ENCODE results near the gene SDF2. TPM values are rescaled to one million over a fixed set of nuclear protein-coding genes. Genes with fewer than 3 reads are reported as not detected.
A peak's percentile ranks its signal among the peaks of the same experiment; 100 is the strongest.
"Not testable (repeated sequence)": the region's sequence is repeated elsewhere in the genome, so short reads cannot be mapped to it uniquely, and the experiment has no call there.

The SDF2 gene
- total RNA-seq, 2 experiments from 2014 or later, result 49.0 to 52.9 TPM

DNA sequence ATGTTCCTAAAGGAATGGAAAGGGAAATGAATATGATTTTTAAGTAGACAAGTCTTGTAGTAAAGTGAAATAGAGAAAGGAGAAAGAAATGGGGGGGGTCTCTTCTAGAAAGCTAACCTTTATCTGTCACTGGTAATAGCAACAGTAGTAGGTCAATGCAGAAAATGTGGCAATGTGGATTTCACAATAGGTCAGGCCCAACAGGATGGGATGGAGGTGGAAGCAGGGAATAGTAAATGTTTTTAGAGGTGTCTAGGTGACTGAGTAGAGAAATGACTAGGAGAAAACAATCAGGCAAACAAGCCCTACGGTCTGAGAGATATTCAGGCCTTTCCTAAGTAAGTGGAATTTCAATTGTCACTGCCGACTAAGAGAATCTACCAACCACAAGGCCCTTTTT is 41.7 kb downstream of the SDF2 start:
- no peak overlapping the region for H3K4me3 Mint-ChIP-seq
- DNase-seq, result no peak
- H3K4me1 Mint-ChIP-seq, result no peaks in the 10 kb centered on the region
- no peaks in the 10 kb centered on the region for H3K27me3 Mint-ChIP-seq
- H3K9me3 Mint-ChIP-seq, result no peaks in the 10 kb centered on the region
- H3K36me3 Mint-ChIP-seq (ENCODE audit: low read depth), result peaks cover 83% of the 10 kb centered on the region
- POLR2A ChIA-PET, result no interaction called here
- CTCF ChIA-PET, result interaction anchor here (1.4 kb wide), 1 partner anchor 25 kb away, joined by 3 read pairs; the partner anchor contains the start of gene BLTP2
- no peak overlapping the region for H3K27ac Mint-ChIP-seq

- Mint-ChIP-seq H3K27me3 (no peaks in the 10 kb centered on the region), H3K4me1 (no peaks in the 10 kb centered on the region), H3K9me3 (no peaks in the 10 kb centered on the region), H3K4me3 (no peak overlapping the region), H3K27ac (no peak overlapping the region), H3K36me3 (ENCODE audit: low read depth) (peaks cover 84% of the 10 kb centered on the region)
- DNase-seq, result no peak
- POLR2A ChIA-PET, result interaction anchor here (0.8 to 1.4 kb wide), 2 partner anchors 19 to 93 kb away, joined by 3 to 9 read pairs; partner anchors contain the start of gene PROCA1
- CTCF ChIA-PET, result interaction anchor here (0.7 to 1.4 kb wide), 3 partner anchors 12 to 27 kb away, joined by 3 read pairs; partner anchors contain the start of gene BLTP2
These were observed 43.2 kb downstream of the SDF2 start for GRCh38 chr17:28618464-28618863.

DNA sequence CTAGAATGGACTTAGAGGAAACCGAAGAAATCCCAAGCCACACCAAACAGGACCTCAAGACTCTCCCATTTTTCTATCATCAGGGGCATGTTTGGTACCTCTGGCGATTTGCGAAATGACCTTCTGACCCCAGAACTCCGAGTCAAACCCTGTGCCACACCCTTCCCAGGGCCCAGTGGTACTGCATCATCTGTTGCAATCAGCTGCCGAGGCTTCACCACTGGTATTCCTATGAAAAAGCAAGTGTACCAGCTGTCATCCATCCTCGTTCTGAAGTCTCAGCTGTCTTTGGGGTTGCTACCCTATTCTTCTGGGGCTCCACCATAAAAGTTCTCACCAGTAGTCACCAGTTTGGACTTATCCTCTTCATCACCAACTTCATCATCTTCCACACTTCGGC is 45.4 kb downstream of the SDF2 start:
- POLR2A ChIA-PET, result interaction anchor here (0.9 to 1.3 kb wide), 3 partner anchors 17 to 29 kb away, joined by 3 to 8 read pairs (median 3); partner anchors contain the start of gene SPAG5
- DNase-seq, result no peak
- Mint-ChIP-seq H3K36me3 (ENCODE audit: low read depth) (peaks cover 72% of the 10 kb centered on the region), H3K9me3 (no peaks in the 10 kb centered on the region), H3K4me1 (no peaks in the 10 kb centered on the region), H3K27me3 (no peaks in the 10 kb centered on the region), H3K27ac (no peak overlapping the region), H3K4me3 (no peak overlapping the region)
- CTCF ChIA-PET, result no interaction called here

GRCh38 chr17:28615260-28615940 is 46.3 kb downstream of the SDF2 start:
- DNase-seq, result no peak
- Mint-ChIP-seq H3K9me3 (no peaks in the 10 kb centered on the region), H3K4me3 (no peak overlapping the region), H3K36me3 (ENCODE audit: low read depth) (peaks cover 69% of the 10 kb centered on the region), H3K27me3 (no peaks in the 10 kb centered on the region), H3K4me1 (no peaks in the 10 kb centered on the region), H3K27ac (no peak overlapping the region)
- POLR2A ChIA-PET, result interaction anchor here (0.5 to 1.3 kb wide), 3 partner anchors 16 to 73 kb away, joined by 3 to 8 read pairs (median 3); partner anchors contain the start of gene SPAG5
- CTCF ChIA-PET, result interaction anchor here (1.0 kb wide), 1 partner anchor 10 kb away, joined by 3 read pairs; no protein-coding TSS in a partner anchor

- no peak within 1 kb of the TSS for H3K27ac Mint-ChIP-seq
- no peak for DNase-seq
- ChIA-PET POLR2A (interaction anchor here (0.6 to 1.8 kb wide), 3 partner anchors 15 to 96 kb away, joined by 3 to 7 read pairs (median 6); partner anchors contain the start of genes PIGS and SPAG5), CTCF (interaction anchor here (1.3 to 1.5 kb wide), 3 partner anchors 16 to 63 kb away, joined by 4 read pairs; no protein-coding TSS in a partner anchor)
- H3K4me1 Mint-ChIP-seq, result no peaks in the 10 kb centered on the region
- H3K4me3 Mint-ChIP-seq, result no peak within 1 kb of the TSS
- peaks cover 62% of the 10 kb centered on the region for H3K36me3 Mint-ChIP-seq (ENCODE audit: low read depth)
- no peaks in the 10 kb centered on the region for H3K9me3 Mint-ChIP-seq
- no peaks in the 10 kb centered on the region for H3K27me3 Mint-ChIP-seq
These were observed 47.8 kb downstream of the SDF2 start, which contains the start of gene RSKR for GRCh38 chr17:28613931-28614381. RSKR (minus strand) TSS chr17:28614185; CDS start chr17:28614161, 24 bp downstream.

GRCh38 chr17:28612936-28613872 is 48.5 kb downstream of the SDF2 start:
- Mint-ChIP-seq H3K4me1 (no peaks in the 10 kb centered on the region), H3K36me3 (ENCODE audit: low read depth) (peaks cover 55% of the 10 kb centered on the region), H3K4me3 (no peak overlapping the region), H3K9me3 (no peaks in the 10 kb centered on the region), H3K27me3 (no peaks in the 10 kb centered on the region), H3K27ac (no peak overlapping the region)
- peak; percentile 34 for DNase-seq
- POLR2A ChIA-PET, result interaction anchor here (0.6 to 1.8 kb wide), 8 partner anchors 8 to 97 kb away, joined by 3 to 7 read pairs (median 4); partner anchors contain the start of genes PIGS and SPAG5
- CTCF ChIA-PET, result interaction anchor here (1.2 to 2.3 kb wide), 6 partner anchors 11 to 118 kb away, joined by 3 to 7 read pairs (median 4); no protein-coding TSS in a partner anchor

DNA sequence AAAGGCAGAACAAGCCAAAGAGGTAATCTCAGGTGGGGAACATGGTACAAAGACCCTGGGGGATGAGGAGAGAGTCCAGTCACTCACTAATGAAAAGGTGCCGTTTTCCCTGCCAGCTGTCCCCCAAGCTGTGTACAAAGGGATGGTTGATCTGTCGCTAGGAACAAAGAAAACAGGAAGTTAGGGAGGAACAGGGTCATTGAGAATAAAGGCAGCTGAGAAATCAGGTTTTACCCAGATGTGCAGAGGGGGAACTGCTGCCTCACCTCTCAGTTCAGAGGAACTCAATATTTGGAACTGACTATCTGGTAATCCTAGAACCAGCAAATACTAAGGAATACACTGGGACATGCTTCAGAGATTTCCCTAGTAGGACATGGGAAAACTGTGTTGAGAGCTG is 49.2 kb downstream of the SDF2 start:
- no peaks in the 10 kb centered on the region for H3K4me1 Mint-ChIP-seq
- ChIA-PET CTCF (interaction anchor here (0.8 to 2.3 kb wide), 8 partner anchors 12 to 117 kb away, joined by 3 to 7 read pairs (median 4); partner anchors contain the start of gene PIGS), POLR2A (interaction anchor here (0.8 to 1.8 kb wide), 7 partner anchors 9 to 56 kb away, joined by 3 to 7 read pairs (median 4); partner anchors contain the start of genes PIGS and SPAG5)
- no peak for DNase-seq
- no peaks in the 10 kb centered on the region for H3K27me3 Mint-ChIP-seq
- no peak overlapping the region for H3K27ac Mint-ChIP-seq
- peaks cover 56% of the 10 kb centered on the region for H3K36me3 Mint-ChIP-seq (ENCODE audit: low read depth)
- no peak overlapping the region for H3K4me3 Mint-ChIP-seq
- H3K9me3 Mint-ChIP-seq, result no peaks in the 10 kb centered on the region

DNA sequence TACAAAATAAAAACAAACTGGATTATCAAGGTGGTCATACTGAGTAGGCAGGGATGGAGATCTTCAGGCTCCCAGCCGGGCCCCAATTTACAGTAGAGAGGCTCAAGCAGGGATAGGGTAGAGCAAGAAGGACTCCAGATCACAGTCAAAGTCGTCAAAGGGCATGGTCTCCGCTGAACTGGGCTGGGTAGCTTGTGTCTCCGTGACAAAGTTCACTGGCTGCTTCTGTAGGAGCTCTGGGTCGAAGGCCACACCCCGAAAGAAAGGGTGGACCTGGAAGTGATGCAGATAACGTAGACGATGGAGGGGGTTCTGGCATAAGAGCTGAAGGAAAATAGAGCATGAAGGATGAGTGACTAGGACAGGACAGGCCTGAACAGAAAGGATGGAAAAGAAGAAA is 51.3 kb downstream of the SDF2 start:
- peaks cover 34% of the 10 kb centered on the region for H3K36me3 Mint-ChIP-seq (ENCODE audit: low read depth)
- no peaks in the 10 kb centered on the region for H3K9me3 Mint-ChIP-seq
- H3K27ac Mint-ChIP-seq, result no peak overlapping the region
- CTCF ChIA-PET, result interaction anchor here (0.8 to 1.6 kb wide), 3 partner anchors 35 to 287 kb away, joined by 3 to 7 read pairs (median 3); partner anchors contain the start of genes BLTP2 and FLOT2
- no peak for DNase-seq
- H3K27me3 Mint-ChIP-seq, result no peaks in the 10 kb centered on the region
- H3K4me3 Mint-ChIP-seq, result no peak overlapping the region
- H3K4me1 Mint-ChIP-seq, result no peaks in the 10 kb centered on the region
- POLR2A ChIA-PET, result interaction anchor here (0.8 to 4.4 kb wide), 4 partner anchors 9 to 41 kb away, joined by 3 to 34 read pairs (median 4); partner anchors contain the start of gene SPAG5

- H3K4me3 Mint-ChIP-seq; POLR2A ChIA-PET; H3K9me3 Mint-ChIP-seq; H3K36me3 Mint-ChIP-seq (ENCODE audit: low read depth); DNase-seq; CTCF ChIA-PET; H3K27ac Mint-ChIP-seq; H3K4me1 Mint-ChIP-seq; H3K27me3 Mint-ChIP-seq: not testable (repeated sequence)
These were observed 57.7 kb downstream of the SDF2 start for GRCh38 chr17:28604031-28604430.

DNA sequence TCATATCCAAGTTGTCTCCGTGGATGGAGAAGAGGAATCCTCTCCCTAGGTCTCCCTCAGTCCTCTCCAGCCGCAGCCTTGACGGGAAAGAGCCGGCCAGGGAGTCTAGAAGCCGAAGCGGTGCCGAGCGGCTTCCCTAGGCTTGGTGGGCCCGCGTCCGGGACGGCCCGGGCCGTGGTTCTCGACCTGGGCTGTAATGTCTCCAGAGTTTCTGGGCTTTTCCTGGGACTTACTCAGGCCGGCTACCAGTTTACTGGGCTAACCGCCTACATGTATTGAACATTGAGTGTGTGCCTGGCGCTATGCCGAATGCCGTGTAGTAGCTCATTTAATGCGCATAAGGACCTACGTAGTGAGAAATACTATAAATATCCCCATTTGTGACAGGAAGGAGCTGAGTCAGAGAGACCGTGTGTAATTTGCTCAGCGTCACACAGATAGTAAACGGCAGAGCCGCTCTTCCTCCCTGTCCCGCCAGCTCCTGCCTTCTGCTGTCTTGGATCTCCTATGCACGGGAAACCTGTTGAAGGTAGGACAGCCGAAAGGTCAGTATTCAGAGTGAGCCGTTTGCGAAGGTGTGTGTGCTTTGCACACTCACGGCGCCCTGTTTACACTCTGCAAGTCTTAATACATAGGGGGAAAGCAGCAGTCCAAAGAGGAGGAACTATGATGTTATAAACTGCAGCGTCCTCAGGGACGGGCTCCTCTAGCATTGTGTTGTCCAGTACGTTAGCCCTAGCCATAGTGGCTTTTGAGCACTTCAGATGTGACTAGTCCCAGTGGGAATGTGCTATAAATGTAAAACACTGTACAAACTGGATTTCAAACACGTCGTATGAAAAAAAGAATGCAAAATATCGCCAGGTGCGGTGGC is 62.2 kb downstream of the SDF2 start:
- Mint-ChIP-seq H3K4me3 (peak overlapping the region; percentile 85), H3K27ac (peak overlapping the region; percentile 99), H3K4me1 (peaks cover 23% of the 10 kb centered on the region), H3K9me3 (no peaks in the 10 kb centered on the region), H3K36me3 (ENCODE audit: low read depth) (peaks cover 18% of the 10 kb centered on the region), H3K27me3 (no peaks in the 10 kb centered on the region)
- DNase-seq, result peak; percentile 64
- CTCF ChIA-PET, result interaction anchor here (0.6 to 2.3 kb wide), 8 partner anchors 25 to 280 kb away, joined by 3 to 7 read pairs (median 3); partner anchors contain the start of genes BLTP2, PIGS, RPL23A and TLCD1
- POLR2A ChIA-PET, result interaction anchor here (0.6 to 3.6 kb wide), 28 partner anchors 10 to 356 kb away, joined by 3 to 61 read pairs (median 6); partner anchors contain the start of genes ALDOC, BLTP2, PIGS and POLDIP2

- peak within 1 kb of the TSS; percentile 85 for H3K4me3 Mint-ChIP-seq
- H3K4me1 Mint-ChIP-seq, result peaks cover 24% of the 10 kb centered on the region
- CTCF ChIA-PET, result interaction anchor here (0.8 to 2.3 kb wide), 7 partner anchors 24 to 127 kb away, joined by 3 to 7 read pairs (median 4); partner anchors contain the start of genes BLTP2 and TLCD1
- no peaks in the 10 kb centered on the region for H3K27me3 Mint-ChIP-seq
- DNase-seq, result peak; percentile 96
- H3K27ac Mint-ChIP-seq, result peak within 1 kb of the TSS; percentile 99
- H3K36me3 Mint-ChIP-seq (ENCODE audit: low read depth), result peaks cover 20% of the 10 kb centered on the region
- H3K9me3 Mint-ChIP-seq, result no peaks in the 10 kb centered on the region
- POLR2A ChIA-PET, result interaction anchor here (0.8 to 3.6 kb wide), 27 partner anchors 10 to 241 kb away, joined by 3 to 61 read pairs (median 6); partner anchors contain the start of genes ALDOC, BLTP2, PIGS and POLDIP2
These were observed 62.9 kb downstream of the SDF2 start, which contains the start of gene SPAG5 for GRCh38 chr17:28598799-28599310. SPAG5 (minus strand) TSS chr17:28599025; CDS start chr17:28598946, 79 bp downstream.

Measured in activated CD4-positive, alpha-beta memory T cell treated with anti-CD3 and anti-CD28 coated beads, Interleukin-2, amount 10 ng/mL, durations not matched to agents 7 days and 5 days (primary cell).